ENCODE results near the gene ZNF273. TPM values are rescaled to one million over a fixed set of nuclear protein-coding genes. Genes with fewer than 3 reads are reported as not detected.
"Not testable (repeated sequence)": the region's sequence is repeated elsewhere in the genome, so short reads cannot be mapped to it uniquely, and the experiment has no call there.

Gene ZNF273
- total and polyA plus RNA-seq, 2 experiments from 2014 or later, result 4.2 to 6.8 TPM

DNA sequence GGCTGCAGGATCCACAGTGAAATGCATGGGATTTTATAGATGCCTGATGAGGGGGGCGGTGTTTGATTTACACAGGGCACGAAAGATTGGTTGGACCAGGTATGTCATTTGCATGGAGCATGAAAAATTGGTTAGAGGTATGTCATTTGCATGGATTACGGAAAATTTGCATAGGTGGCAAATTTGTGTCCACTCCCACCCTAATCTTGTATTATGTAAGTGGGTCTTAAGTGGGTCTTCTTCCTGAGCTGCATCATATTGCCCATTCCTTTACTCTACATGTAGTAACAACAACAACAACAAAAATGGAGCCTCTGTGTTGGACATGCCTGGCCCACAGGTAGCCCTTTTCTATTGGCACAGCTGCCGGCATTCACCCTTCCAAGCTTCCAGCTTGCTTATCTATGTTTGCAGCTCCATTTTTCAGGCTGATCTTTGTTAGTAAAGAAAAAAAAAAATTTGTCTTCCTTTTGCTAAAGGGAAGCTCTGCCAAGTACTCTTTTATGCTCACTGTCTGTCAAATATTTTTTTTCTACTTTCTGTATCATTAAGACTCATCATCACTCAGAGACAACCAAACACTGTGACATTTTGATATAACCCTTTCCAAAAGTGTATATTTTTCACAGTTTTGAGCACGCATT lies 10.3 kb upstream of the ZNF273 start:
- DNase-seq (ENCODE audit: low read depth in 1 of 2, low spot score in 1 of 2), result no peak
- TF ChIP-seq, protein P1, sequence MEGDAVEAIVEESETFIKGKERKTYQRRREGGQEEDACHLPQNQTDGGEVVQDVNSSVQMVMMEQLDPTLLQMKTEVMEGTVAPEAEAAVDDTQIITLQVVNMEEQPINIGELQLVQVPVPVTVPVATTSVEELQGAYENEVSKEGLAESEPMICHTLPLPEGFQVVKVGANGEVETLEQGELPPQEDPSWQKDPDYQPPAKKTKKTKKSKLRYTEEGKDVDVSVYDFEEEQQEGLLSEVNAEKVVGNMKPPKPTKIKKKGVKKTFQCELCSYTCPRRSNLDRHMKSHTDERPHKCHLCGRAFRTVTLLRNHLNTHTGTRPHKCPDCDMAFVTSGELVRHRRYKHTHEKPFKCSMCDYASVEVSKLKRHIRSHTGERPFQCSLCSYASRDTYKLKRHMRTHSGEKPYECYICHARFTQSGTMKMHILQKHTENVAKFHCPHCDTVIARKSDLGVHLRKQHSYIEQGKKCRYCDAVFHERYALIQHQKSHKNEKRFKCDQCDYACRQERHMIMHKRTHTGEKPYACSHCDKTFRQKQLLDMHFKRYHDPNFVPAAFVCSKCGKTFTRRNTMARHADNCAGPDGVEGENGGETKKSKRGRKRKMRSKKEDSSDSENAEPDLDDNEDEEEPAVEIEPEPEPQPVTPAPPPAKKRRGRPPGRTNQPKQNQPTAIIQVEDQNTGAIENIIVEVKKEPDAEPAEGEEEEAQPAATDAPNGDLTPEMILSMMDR (IDR thresholded peaks at IDR 0.05; ENCODE audit: low read depth, low read length), result no peak
- H3K36me3 ChIP-seq, result no peaks in the 10 kb centered on the region

DNA sequence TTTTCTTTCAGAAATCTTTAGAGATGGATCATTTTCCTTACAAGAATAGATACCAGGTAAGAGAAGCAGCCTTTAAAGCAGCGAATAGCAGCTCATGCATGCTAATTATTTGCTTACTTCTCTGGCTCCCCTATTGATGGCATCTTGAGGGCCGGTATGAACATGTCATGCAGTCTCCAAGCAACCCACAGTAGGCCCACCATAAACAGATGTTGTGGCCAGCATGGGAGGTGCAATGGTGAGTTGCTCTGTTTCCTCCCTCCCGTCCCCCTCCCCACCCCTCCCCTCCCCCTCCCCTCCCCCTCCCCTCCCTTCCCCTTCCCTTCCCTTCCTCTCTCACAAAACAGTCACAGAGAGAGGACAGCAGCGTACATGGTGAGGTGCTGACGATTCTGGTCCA lies 9.7 kb upstream of the ZNF273 start:
- H3K27ac ChIP-seq, result no peak overlapping the region
- no peak for DNase-seq (ENCODE audit: low read depth in 1 of 2, low spot score in 1 of 2)
- TF ChIP-seq, protein P1 (IDR thresholded peaks at IDR 0.05; ENCODE audit: low read depth, low read length), result no peak
- H3K27me3 ChIP-seq, result peaks cover 56% of the 10 kb centered on the region
- no peaks in the 10 kb centered on the region for H3K36me3 ChIP-seq
- no peaks in the 10 kb centered on the region for H3K9me3 ChIP-seq (ENCODE audit: low read depth)
- H3K4me3 ChIP-seq, result no peak overlapping the region
- H3K4me1 ChIP-seq (ENCODE audit: low read depth), result peaks cover 12% of the 10 kb centered on the region

More for the DNA sequence above, 10.3 kb upstream of the ZNF273 start:
- peaks cover 62% of the 10 kb centered on the region for H3K27me3 ChIP-seq
- peaks cover 17% of the 10 kb centered on the region for H3K4me1 ChIP-seq (ENCODE audit: low read depth)
- no peaks in the 10 kb centered on the region for H3K9me3 ChIP-seq (ENCODE audit: low read depth)
- no peak overlapping the region for H3K4me3 ChIP-seq
- no peak overlapping the region for H3K27ac ChIP-seq

DNA sequence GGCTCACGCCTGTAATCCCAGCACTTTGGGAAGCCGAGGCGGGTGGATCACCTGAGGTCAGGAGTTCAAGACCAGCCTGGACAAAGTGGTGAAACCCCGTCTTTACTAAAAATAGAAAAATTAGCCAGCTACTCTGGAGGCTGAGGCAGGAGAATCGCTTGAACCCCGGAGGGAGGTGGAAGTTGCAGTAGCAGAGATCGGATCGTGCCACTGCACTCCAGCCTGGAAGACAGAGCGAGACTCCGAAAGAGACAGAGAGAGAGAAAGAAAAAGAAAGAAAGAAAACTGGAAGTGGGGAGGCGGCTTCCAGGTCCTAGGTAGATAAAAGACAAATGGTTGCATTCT lies 640 bp upstream of the ZNF273 start:
- H3K4me1 ChIP-seq (ENCODE audit: low read depth); DNase-seq (ENCODE audit: low read depth in 1 of 2, low spot score in 1 of 2); H3K9me3 ChIP-seq (ENCODE audit: low read depth); H3K36me3 ChIP-seq; H3K27ac ChIP-seq; H3K27me3 ChIP-seq: not testable (repeated sequence)
- H3K4me3 ChIP-seq, result peak overlapping the region; percentile 96

DNA sequence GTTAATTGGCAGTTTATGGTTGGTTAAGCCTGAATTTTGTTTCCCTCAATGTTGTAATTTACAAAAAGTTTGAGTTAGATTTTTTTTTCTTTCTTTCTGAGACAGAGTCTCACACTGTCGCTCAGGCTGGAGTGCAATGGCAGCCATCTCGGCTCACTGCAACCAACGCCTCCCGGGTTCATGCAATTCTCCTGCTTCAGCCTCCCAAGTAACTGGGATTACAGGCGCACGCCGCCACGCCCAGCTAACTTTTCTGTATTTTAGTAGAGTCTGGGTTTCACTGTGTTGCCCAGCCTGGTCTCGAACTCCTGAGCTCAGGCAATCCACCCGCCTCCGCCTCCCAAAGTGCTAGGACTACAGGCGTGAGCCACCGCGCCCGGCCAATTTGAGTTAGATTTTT lies 935 bp downstream of the ZNF273 start:
- no peaks in the 10 kb centered on the region for H3K27me3 ChIP-seq
- H3K9me3 ChIP-seq (ENCODE audit: low read depth), result no peaks in the 10 kb centered on the region
- H3K27ac ChIP-seq, result no peak overlapping the region
- TF ChIP-seq, protein P1 (IDR thresholded peaks at IDR 0.05; ENCODE audit: low read depth, low read length), result no peak
- peak overlapping the region; percentile 96 for H3K4me3 ChIP-seq
- DNase-seq (ENCODE audit: low read depth in 1 of 2, low spot score in 1 of 2), result no peak
- H3K4me1 ChIP-seq (ENCODE audit: low read depth), result peaks cover 5% of the 10 kb centered on the region
- H3K36me3 ChIP-seq, result no peaks in the 10 kb centered on the region

DNA sequence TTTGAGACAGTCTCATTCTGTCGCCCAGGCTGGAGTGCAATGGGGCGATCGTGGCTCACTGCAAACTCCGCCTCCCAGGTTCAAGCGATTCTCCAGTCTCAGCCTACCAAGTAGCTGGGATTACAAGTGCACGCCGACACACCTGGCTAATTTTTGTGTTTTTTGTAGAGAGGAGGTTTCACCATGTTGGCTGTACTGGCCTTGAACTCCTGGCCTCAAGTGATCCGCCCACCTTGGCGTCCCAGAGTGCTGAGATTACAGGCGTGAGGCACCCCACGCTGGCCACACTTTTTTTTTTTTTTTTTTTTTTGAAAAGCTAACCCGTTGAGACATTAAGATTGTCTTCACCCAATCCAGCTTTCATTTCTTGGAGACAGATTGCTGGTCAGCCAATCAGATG lies 2.1 kb downstream of the ZNF273 start:
- TF ChIP-seq, protein P1 (IDR thresholded peaks at IDR 0.05; ENCODE audit: low read depth, low read length), result no peak
- no peak for DNase-seq (ENCODE audit: low read depth in 1 of 2, low spot score in 1 of 2)
- Histone ChIP-seq H3K9me3 (ENCODE audit: low read depth) (no peaks in the 10 kb centered on the region), H3K27ac (no peak overlapping the region), H3K27me3 (no peaks in the 10 kb centered on the region), H3K4me3 (no peak overlapping the region), H3K36me3 (no peaks in the 10 kb centered on the region), H3K4me1 (ENCODE audit: low read depth) (peaks cover 5% of the 10 kb centered on the region)

DNA sequence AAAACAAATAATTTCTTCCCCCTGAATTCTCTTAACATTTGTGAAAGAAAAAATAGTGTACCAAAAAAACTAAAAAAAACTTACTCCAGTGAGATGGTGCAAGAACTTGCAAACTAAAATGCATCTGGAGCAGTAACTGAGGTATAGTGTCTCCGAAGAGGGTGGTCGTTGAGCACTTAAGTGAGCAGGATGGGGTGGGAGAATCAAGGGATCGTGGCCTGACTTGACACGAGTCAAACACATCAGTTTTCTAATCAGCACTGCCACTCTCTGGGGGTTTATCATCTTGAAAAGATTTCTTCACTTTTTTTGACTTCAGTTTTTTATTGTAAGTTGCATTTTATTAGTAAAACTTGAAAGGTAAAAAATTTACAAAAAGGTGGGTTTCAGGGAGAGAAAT lies 2.5 kb downstream of the ZNF273 start:
- no peak for DNase-seq (ENCODE audit: low read depth in 1 of 2, low spot score in 1 of 2)
- Histone ChIP-seq H3K36me3 (no peaks in the 10 kb centered on the region), H3K4me1 (ENCODE audit: low read depth) (peaks cover 5% of the 10 kb centered on the region), H3K27ac (no peak overlapping the region), H3K9me3 (ENCODE audit: low read depth) (no peaks in the 10 kb centered on the region), H3K4me3 (no peak overlapping the region), H3K27me3 (no peaks in the 10 kb centered on the region)
- TF ChIP-seq, protein P1 (IDR thresholded peaks at IDR 0.05; ENCODE audit: low read depth, low read length), result no peak

Data from cardiac muscle cell (in vitro differentiated cells and primary cell).